Hepatocyte (in vitro differentiated cells): ENCODE measurements around the gene CRTAC1.

Experiments
- CTCF ChIP-seq: fragments of 200-600 bp; sonication (generic); IDR thresholded peaks from 2 replicates; pipeline ENCODE4 v1.5.1; 2016; ENCODE audit warnings: antibody characterized with exemption, mild to moderate bottlenecking; ENCODE audit not compliant: poor library complexity
- EZH2 ChIP-seq: fragments of 200-600 bp; sonication (generic); IDR thresholded peaks from 2 replicates; pipeline ENCODE4 v1.6.1; 2016; ENCODE audit warnings: antibody characterized with exemption, mild to moderate bottlenecking, borderline replicate concordance

GRCh38 chr10:97842656-97843280 lies 187.7 kb downstream of the CRTAC1 start:
- TF ChIP-seq CTCF (no peak), EZH2 (no peak)
